Activated naive CD4-positive, alpha-beta T cell treated with Interleukin-2 at 50 U/mL for 16 hours (primary cell): ENCODE results near the gene GPLD1.
"Not testable (repeated sequence)": the region's sequence is repeated elsewhere in the genome, so short reads cannot be mapped to it uniquely, and the experiment has no call there.

Experiments used
- DNase-seq: peaks from one replicate; pipeline ENCODE4 v3.0.0-alpha.2; 2020

Gene GPLD1

GRCh38 chr6:24451581-24452388 is 37.6 kb downstream of the GPLD1 start:
- DNase-seq = no peak

GRCh38 chr6:24448828-24449525 is 40.4 kb downstream of the GPLD1 start:
- DNase-seq = no peak

- DNase-seq = no peak
Observed at GRCh38 chr6:24448396-24448795, 41.0 kb downstream of the GPLD1 start.

DNA sequence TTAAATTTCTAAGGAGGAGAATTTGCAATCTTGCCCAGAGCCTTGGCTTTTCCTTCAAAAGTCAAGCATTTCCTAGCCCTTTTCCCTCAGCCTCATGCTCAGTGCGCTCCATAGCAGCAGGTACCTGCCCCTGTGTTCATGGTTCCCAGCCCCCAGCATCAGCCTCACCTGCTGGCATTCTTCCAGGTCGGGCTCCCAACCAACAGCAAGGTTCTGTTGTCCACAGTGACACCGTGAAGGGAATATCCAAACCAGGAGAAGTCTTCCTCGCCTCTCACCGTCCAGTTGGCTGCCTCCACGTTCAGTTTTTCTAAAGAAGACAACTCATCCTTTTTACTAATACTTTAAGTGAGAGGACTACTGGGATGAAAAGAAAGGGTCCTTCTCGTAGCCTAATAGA is 42.7 kb downstream of the GPLD1 start:
- no peak for DNase-seq

DNA sequence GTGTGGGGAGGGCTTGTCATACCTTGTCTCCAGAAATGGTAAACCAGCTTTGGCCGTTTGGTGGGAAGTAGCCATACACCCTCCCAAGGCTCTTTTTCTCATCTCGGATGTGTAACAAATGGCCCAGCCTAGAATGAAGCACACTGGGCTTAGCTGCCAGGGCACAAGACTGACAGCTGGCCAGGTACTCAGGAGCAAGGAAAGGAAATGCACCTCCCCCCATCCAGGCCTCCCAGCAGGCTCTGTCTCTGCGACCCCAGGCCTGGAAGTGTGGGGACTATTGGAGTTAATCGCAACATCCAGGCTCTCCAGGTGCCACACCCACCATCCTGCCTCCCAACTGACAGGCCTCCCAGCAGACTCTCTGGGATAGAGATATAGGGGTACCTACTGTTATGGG is 43.7 kb downstream of the GPLD1 start:
- no peak for DNase-seq

GRCh38 chr6:24444588-24444987 is 44.8 kb downstream of the GPLD1 start:
- DNase-seq = no peak

- no peak for DNase-seq
Observed at GRCh38 chr6:24441599-24441904, 47.8 kb downstream of the GPLD1 start.

GRCh38 chr6:24440897-24441598 is 48.3 kb downstream of the GPLD1 start:
- no peak for DNase-seq

DNA sequence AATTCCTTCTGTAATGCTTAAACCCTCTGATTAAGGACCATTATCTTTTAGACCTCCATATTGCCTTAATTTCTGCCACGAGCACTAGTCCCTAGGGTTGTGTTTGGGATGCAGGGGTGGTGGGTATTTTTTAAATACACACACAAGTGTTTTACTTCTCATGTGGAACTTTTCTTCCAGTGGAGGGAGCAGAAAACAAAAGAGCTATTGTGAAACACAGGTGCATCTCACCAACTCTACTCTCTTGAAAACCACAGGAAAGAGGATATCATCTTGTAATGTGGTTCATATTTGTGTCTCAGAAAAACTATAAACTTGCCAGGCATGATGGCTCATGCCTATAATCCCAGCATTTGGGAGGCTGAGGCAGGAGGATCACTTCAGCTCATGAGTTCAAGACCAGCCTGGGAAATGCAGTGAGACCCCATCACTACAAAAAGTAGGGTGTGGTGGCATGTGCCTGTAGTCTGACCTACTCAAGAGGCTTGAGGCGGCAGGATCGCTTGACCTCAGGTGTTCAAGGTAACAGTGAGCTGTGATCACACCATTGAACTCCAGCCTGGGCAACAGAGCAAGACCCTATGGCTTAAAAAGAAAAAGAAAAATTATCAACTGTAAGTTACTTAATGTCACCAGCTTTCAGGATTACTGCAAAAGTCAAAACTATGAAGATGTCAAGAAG is 49.4 kb downstream of the GPLD1 start:
- DNase-seq = no peak

DNA sequence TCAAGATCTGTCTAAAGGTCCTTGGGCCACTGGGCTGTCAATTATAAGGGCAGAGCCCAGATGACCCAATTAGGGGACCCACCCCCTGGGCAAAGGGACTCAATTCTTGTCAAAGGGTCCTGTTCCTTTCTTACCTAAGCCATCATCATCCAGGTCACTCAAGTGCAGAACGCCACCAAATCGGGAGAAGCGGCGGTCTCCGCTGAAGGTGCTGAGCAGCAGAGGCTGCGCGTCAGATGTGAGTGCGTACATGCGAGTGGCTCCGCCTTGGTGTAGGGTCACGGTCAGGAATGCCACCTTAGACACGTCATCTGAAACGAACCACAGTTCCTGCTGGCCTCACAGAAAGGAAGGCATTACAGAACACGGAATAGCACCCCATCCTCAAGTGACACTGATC is 52.4 kb downstream of the GPLD1 start:
- no peak for DNase-seq

DNA sequence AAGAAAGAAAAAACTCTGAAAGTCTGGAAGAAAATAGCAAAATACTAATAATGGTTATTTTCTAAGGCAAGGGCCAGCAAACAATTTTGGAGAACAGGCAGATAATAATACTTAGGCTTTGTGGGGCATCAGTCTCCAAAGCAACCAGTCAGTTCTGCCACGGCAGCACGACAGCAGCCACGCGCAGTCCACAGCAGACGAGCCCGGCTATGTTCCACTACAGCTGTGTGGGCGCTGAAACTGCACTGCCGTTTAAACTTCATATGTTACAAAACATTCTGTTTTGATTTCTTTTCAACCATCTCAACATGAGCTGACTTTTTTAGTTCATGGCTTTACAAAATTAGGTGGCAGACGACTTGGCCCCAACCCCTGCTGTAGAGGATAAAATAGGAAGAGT is 56.8 kb downstream of the GPLD1 start:
- no peak for DNase-seq

GRCh38 chr6:24431045-24431451 is 58.3 kb downstream of the GPLD1 start:
- no peak for DNase-seq

GRCh38 chr6:24430086-24430485 is 59.3 kb downstream of the GPLD1 start:
- DNase-seq = no peak

DNA sequence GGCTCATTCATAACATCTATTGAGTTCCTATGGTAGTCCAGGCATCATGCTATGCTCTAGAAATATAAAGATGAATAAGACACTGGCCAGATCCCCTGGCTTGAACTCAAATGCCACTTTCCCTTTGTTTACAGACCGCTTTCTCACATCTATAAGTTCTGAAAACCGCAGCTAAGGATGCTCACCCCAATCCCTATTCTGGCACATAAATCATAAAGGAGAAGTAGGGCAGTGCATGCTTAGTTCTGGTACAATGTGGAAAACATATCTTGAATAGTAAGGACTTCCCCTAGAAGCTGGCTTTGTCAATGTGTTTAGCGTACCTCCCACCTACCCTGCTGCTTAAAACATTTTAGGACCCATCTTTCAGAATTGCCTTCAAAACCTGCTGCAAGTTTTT is 60.2 kb downstream of the GPLD1 start:
- DNase-seq = no peak

DNA sequence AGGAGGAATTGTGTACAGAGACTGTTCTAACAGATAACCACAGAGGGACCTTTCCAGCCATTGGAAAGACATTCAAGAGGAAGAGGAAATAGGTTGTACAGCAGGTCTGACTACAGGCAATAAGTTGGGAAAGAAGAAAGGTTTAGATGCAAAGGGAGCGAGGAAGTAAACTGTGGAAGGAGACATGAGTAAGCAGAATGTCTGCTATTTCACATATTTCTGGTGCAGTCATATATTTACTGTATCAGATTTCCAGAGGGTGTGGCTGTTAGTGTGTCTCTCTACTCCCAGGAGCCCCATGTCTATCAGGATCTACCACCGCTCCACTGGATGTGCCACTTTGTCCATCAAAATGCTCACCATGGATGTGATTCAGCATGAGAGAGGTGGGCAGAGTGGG is 60.8 kb downstream of the GPLD1 start:
- no peak for DNase-seq

DNA sequence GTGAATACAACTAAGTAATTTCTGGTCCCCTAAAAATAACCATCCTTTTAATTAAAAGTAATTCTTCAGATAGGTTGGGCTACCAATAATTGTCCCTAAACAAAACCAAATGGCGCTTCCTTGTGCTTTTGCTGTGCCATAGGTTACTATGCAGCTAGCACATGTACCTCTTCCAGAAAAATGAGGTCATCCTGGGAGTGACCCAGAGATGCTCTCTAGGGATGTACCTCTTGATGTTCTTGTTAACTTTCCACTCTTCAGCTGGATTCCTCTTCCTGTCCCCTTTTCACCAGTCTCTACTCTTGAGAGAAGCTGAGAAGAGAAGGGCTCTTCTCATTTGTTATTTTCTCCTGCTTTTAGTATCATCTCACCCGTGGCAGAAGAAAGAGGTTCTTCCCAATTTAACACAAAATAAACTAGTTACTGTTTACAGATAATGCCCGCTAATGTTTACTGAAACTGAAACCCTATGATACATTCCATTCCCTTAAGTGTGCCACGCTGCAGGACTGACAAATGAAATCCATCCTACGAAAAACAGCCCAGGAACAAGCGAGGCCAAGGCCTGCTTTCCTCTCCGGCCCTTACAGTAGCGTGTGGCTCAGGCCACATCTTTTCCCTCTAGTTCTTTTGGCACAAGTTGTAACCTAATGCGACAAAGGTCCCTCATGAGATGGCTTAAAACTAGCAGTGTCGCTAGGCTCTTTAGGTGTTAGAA is 62.5 kb downstream of the GPLD1 start:
- DNase-seq = no peak

DNA sequence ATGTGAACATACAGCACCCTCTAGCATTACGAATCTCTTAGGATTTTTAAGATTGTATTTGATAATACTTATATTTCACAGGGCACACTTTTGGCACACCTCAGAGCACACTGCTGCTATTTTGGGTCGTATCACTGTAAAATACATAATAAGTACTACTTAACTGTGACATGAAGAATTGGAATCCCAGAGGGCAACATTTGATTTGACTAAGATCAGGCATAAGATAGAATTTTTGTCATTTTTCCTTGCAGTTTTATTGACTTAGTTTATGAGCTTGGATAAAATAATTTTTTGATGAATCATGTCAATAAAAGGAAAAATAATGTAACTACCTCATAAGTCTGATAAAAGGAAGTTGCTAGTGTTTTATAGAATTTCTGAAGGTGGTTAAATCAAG is 64.3 kb downstream of the GPLD1 start:
- no peak for DNase-seq

DNA sequence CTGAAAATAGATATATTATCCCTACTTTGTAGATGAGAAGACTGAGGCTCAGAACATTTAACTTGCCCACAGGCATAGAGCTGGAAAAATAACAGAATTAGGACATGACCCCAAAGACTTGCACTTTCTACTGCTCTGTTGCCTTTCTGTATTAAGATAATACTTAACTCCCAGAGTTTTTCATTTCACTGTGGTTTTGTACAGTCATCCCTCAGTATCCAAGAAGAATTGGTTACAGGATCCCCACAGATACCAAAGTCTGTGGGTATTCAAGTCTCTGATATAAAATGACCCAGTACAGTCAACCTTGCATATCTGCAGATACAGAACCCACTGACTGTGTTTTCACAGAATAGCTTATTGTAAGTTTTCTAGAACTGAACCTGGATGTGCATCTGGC is 69.9 kb downstream of the GPLD1 start:
- no peak for DNase-seq

DNA sequence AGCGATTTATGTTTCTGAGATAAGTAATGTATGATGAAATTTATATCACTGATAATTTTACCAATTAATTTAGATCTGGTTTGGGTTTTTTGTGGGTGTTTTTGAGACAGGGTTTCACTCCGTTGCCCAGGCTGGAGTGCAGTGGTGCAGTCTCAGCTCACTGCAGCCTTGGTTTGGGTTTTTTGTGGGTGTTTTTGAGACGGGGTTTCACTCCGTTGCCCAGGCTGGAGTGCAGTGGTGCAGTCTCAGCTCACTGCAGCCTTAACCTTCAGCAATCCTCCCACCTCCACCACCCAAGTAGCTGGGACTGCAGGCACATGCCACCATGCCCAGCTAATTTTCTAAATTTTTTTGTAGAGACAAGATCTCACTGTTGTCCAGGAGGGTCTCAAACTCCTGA is 73.6 kb downstream of the GPLD1 start:
- no peak for DNase-seq

DNA sequence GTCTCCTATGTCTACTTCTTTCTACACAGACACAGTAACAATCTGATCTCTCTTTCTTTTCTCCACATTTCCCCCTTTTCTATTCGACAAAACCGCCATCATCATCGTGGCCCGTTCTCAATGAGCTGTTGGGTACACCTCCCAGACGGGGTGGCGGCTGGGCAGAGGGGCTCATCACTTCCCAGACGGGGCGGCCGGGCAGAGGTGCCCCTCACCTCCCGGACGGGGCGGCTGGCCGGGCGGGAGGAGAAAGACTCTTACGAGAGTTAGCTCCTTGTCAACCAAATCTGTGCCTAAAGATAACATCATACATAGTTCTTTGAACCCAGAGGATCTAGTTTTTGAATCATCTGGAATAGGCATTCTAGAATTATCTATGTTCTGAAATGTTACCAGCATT is 74.8 kb downstream of the GPLD1 start:
- not testable (repeated sequence) for DNase-seq

DNA sequence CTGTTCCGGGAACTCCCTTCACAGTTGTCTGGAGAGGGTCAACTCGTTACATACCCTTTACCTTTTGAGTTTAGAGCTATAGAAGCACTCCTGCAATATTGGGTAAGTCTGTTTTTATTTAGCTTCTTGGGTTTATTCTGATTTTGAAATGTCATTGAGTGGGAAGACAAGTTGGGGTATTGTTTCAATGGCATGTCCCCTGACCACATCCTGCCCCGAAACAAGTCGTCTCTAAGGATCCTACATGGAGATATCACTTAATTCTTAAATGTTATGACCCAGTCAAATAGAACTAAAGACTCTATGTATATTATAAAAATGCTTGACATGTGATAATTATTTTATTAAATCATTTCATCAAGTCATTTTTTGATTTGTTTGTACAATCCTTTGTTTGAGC is 77.1 kb downstream of the GPLD1 start:
- DNase-seq = no peak

- DNase-seq = no peak
Observed at GRCh38 chr6:24410622-24411021, 78.8 kb downstream of the GPLD1 start.
